CD4-positive, alpha-beta T cell treated with Interleukin-6 for 4 hours (primary cell): Measurements from ENCODE around the gene PPP2R1A.
"Not testable (repeated sequence)": the region's sequence is repeated elsewhere in the genome, so short reads cannot be mapped to it uniquely, and the experiment has no call there.

Source experiments
- DNase-seq: peaks from one replicate; pipeline ENCODE4 v3.0.0-alpha.2; 2020; ENCODE audit warnings: mixed read lengths

Gene PPP2R1A

GRCh38 chr19:52200755-52201391, 11.0 kb downstream of the PPP2R1A start:
- not testable (repeated sequence) for DNase-seq

GRCh38 chr19:52206481-52206880, 16.6 kb downstream of the PPP2R1A start:
- no peak for DNase-seq

GRCh38 chr19:52211203-52211602, 21.4 kb downstream of the PPP2R1A start:
- no peak for DNase-seq

- DNase-seq, result no peak
These were observed 22.2 kb downstream of the PPP2R1A start for GRCh38 chr19:52211926-52212571.

- DNase-seq, result no peak
These were observed 22.9 kb downstream of the PPP2R1A start for GRCh38 chr19:52212572-52213255.

GRCh38 chr19:52214241-52214640, 24.4 kb downstream of the PPP2R1A start:
- no peak for DNase-seq

- no peak for DNase-seq
These were observed 26.5 kb downstream of the PPP2R1A start for GRCh38 chr19:52216401-52216800.

GRCh38 chr19:52217576-52217975, 27.7 kb downstream of the PPP2R1A start:
- DNase-seq, result no peak

- no peak for DNase-seq
These were observed 29.8 kb downstream of the PPP2R1A start for GRCh38 chr19:52219611-52220010.

- DNase-seq, result no peak
These were observed 31.2 kb downstream of the PPP2R1A start for GRCh38 chr19:52221031-52221430.

- DNase-seq, result no peak
These were observed 32.1 kb downstream of the PPP2R1A start for GRCh38 chr19:52221831-52222375.

- DNase-seq, result no peak
These were observed 34.4 kb downstream of the PPP2R1A start for GRCh38 chr19:52224211-52224610.

- no peak for DNase-seq
These were observed 36.8 kb downstream of the PPP2R1A start for GRCh38 chr19:52226652-52227051.

- DNase-seq, result no peak
These were observed 37.5 kb downstream of the PPP2R1A start for GRCh38 chr19:52227196-52227940.

GRCh38 chr19:52227980-52228379, 38.1 kb downstream of the PPP2R1A start:
- no peak for DNase-seq

- DNase-seq, result no peak
These were observed 39.7 kb downstream of the PPP2R1A start for GRCh38 chr19:52229524-52229923.

GRCh38 chr19:52230685-52231084, 40.8 kb downstream of the PPP2R1A start:
- DNase-seq, result no peak

GRCh38 chr19:52231154-52231910, 41.5 kb downstream of the PPP2R1A start:
- DNase-seq, result no peak

GRCh38 chr19:52234406-52234805, 44.6 kb downstream of the PPP2R1A start:
- DNase-seq, result no peak

GRCh38 chr19:52237197-52237596, 47.3 kb downstream of the PPP2R1A start:
- no peak for DNase-seq

- DNase-seq, result peak; percentile 67
These were observed 48.0 kb downstream of the PPP2R1A start for GRCh38 chr19:52237771-52238400.

- no peak for DNase-seq
These were observed 54.2 kb downstream of the PPP2R1A start for GRCh38 chr19:52244021-52244420.
